ENCODE results near the gene HDAC4.

HDAC4 gene

GRCh38 chr2:239309398-239310245 lies 91.2 kb downstream of the HDAC4 start:
- no peak for TF ChIP-seq REST (IDR thresholded peaks at IDR 0.05; ENCODE audit: low read depth)
- TF ChIP-seq, protein P1, sequence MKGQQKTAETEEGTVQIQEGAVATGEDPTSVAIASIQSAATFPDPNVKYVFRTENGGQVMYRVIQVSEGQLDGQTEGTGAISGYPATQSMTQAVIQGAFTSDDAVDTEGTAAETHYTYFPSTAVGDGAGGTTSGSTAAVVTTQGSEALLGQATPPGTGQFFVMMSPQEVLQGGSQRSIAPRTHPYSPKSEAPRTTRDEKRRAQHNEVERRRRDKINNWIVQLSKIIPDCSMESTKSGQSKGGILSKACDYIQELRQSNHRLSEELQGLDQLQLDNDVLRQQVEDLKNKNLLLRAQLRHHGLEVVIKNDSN (IDR thresholded peaks at IDR 0.05), result no peak
- TF ChIP-seq TAF1 (IDR thresholded peaks at IDR 0.05; ENCODE audit: low read depth), result no peak
- no peak for TF ChIP-seq YY1 (IDR thresholded peaks at IDR 0.05; ENCODE audit: low read depth)
- no peak for TF ChIP-seq RAD21 (IDR thresholded peaks at IDR 0.05; ENCODE audit: low read depth)
- no peak for TF ChIP-seq TEAD4 (IDR thresholded peaks at IDR 0.05)
- no peak for TF ChIP-seq TCF12 (IDR thresholded peaks at IDR 0.05; ENCODE audit: low read depth)
- no peak for TF ChIP-seq CEBPB (IDR thresholded peaks at IDR 0.05)
- TF ChIP-seq MAX (IDR thresholded peaks at IDR 0.05), result no peak
- TF ChIP-seq EGR1 (IDR thresholded peaks at IDR 0.05), result no peak
- no peak for TF ChIP-seq NFIC (IDR thresholded peaks at IDR 0.05)
- no peak for TF ChIP-seq CREB1 (IDR thresholded peaks at IDR 0.05; ENCODE audit: low read depth)
- TF ChIP-seq ZBTB7A (IDR thresholded peaks at IDR 0.05; ENCODE audit: low read depth), result no peak
- TF ChIP-seq FOXM1 (IDR thresholded peaks at IDR 0.05; ENCODE audit: borderline replicate concordance, low read depth), result no peak
- no peak for TF ChIP-seq EP300 (IDR thresholded peaks at IDR 0.05; ENCODE audit: borderline replicate concordance)

DNA sequence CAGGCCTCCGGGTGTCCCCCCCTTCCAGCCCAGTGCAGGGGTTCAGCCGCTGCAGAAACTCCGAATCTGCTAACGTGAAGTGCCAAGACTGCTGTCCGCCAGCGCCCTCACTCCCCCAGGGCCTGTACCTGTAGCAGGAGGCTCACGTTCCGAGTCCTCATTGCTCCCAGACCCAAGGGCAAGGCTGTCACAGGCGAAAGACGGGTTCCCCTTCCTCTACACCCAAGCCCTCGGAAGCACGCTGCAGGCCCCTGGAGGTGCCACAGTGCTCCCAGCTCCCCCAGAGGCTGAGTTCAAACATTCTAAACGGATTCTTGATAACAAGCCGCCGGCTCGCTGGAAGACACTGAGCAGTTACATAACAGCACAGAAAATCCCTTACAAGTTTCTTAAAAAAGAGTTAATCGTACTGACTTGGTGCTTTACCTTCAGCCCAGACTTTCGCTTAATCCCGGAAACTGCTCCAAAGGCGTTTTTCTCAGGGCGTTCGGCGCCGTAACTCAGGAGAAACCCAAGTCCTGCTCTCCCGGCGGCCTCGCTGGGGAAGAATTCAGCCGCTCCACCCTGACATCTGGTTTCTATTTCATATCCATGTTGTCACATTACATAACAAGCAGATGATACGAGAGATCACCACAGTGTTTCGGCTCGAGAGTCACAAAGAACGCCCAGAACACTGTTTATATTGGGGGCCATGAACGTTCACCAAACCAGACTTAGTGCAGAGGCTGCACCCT lies 92.0 kb downstream of the HDAC4 start:
- TF ChIP-seq RAD21 (IDR thresholded peaks at IDR 0.05; ENCODE audit: low read depth) (no peak), EP300 (IDR thresholded peaks at IDR 0.05; ENCODE audit: borderline replicate concordance) (no peak), CREB1 (IDR thresholded peaks at IDR 0.05; ENCODE audit: low read depth) (no peak), MAX (IDR thresholded peaks at IDR 0.05) (no peak), EGR1 (IDR thresholded peaks at IDR 0.05) (no peak), CEBPB (IDR thresholded peaks at IDR 0.05) (no peak), TCF12 (IDR thresholded peaks at IDR 0.05; ENCODE audit: low read depth) (no peak), TAF1 (IDR thresholded peaks at IDR 0.05; ENCODE audit: low read depth) (no peak), REST (IDR thresholded peaks at IDR 0.05; ENCODE audit: low read depth) (no peak), FOXM1 (IDR thresholded peaks at IDR 0.05; ENCODE audit: borderline replicate concordance, low read depth) (no peak), TEAD4 (IDR thresholded peaks at IDR 0.05) (no peak), NFIC (IDR thresholded peaks at IDR 0.05) (no peak), YY1 (IDR thresholded peaks at IDR 0.05; ENCODE audit: low read depth) (no peak), ZBTB7A (IDR thresholded peaks at IDR 0.05; ENCODE audit: low read depth) (no peak)
- TF ChIP-seq, protein P1 (IDR thresholded peaks at IDR 0.05), result no peak

- no peak for TF ChIP-seq TCF12 (IDR thresholded peaks at IDR 0.05; ENCODE audit: low read depth)
- no peak for TF ChIP-seq EP300 (IDR thresholded peaks at IDR 0.05; ENCODE audit: borderline replicate concordance)
- TF ChIP-seq RAD21 (IDR thresholded peaks at IDR 0.05; ENCODE audit: low read depth), result no peak
- no peak for TF ChIP-seq TEAD4 (IDR thresholded peaks at IDR 0.05)
- no peak for TF ChIP-seq TAF1 (IDR thresholded peaks at IDR 0.05; ENCODE audit: low read depth)
- TF ChIP-seq MAX (IDR thresholded peaks at IDR 0.05), result no peak
- TF ChIP-seq NFIC (IDR thresholded peaks at IDR 0.05), result no peak
- TF ChIP-seq ZBTB7A (IDR thresholded peaks at IDR 0.05; ENCODE audit: low read depth), result no peak
- TF ChIP-seq CEBPB (IDR thresholded peaks at IDR 0.05), result no peak
- TF ChIP-seq YY1 (IDR thresholded peaks at IDR 0.05; ENCODE audit: low read depth), result no peak
- no peak for TF ChIP-seq REST (IDR thresholded peaks at IDR 0.05; ENCODE audit: low read depth)
- TF ChIP-seq, protein P1 (IDR thresholded peaks at IDR 0.05), result no peak
- no peak for TF ChIP-seq FOXM1 (IDR thresholded peaks at IDR 0.05; ENCODE audit: borderline replicate concordance, low read depth)
- TF ChIP-seq CREB1 (IDR thresholded peaks at IDR 0.05; ENCODE audit: low read depth), result no peak
- no peak for TF ChIP-seq EGR1 (IDR thresholded peaks at IDR 0.05)
These were observed 92.8 kb downstream of the HDAC4 start for GRCh38 chr2:239307921-239308613.

All from Ishikawa (cell line).